ENCODE data around the gene AFTPH.

GRCh38 chr2:64501946-64502345, 22.2 kb upstream of the AFTPH start:
- TF ChIP-seq CTCF (IDR thresholded peaks at IDR 0.05): no peak
- TF ChIP-seq POLR2AphosphoS5 (IDR thresholded peaks at IDR 0.05): no peak
- no peak for TF ChIP-seq POLR2A (IDR thresholded peaks at IDR 0.05)
